Stimulated activated CD4-positive, alpha-beta T cell treated with anti-CD3 and anti-CD28 coated beads, TNF-alpha, amount 100 ng/mL, for 24 hours (primary cell): ENCODE data around the gene INPP5A.
"Not testable (repeated sequence)": the region's sequence is repeated elsewhere in the genome, so short reads cannot be mapped to it uniquely, and the experiment has no call there.

ENCODE experiments used
- DNase-seq, 3 experiments: peaks; one replicate each; pipeline ENCODE4 v3.0.0-alpha.2; 2020; ENCODE audit warnings: low read depth in 3 of 3

INPP5A gene

DNA sequence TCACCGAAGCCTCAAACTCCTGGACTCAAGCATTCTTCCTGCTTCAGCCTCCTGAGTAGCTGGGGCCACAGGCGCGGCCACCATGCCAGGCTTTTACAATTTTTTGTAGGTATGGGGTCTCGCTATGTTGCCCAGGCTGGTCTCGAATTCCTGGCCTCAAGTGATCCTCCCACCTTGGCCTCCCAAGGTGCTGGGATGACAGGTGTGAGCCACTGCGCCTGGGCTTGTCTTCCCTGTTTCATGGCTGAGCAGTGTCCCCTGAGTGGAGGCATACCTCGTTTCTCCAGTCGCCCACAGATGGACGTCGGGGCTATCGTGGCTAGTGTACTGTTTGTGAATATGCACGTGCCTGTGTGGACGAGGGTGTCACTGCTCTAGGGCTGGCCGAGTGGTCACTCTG, 11.3 kb downstream of the INPP5A start:
- no peak for DNase-seq

GRCh38 chr10:132549371-132549770, 11.8 kb downstream of the INPP5A start:
- DNase-seq: no peak

DNA sequence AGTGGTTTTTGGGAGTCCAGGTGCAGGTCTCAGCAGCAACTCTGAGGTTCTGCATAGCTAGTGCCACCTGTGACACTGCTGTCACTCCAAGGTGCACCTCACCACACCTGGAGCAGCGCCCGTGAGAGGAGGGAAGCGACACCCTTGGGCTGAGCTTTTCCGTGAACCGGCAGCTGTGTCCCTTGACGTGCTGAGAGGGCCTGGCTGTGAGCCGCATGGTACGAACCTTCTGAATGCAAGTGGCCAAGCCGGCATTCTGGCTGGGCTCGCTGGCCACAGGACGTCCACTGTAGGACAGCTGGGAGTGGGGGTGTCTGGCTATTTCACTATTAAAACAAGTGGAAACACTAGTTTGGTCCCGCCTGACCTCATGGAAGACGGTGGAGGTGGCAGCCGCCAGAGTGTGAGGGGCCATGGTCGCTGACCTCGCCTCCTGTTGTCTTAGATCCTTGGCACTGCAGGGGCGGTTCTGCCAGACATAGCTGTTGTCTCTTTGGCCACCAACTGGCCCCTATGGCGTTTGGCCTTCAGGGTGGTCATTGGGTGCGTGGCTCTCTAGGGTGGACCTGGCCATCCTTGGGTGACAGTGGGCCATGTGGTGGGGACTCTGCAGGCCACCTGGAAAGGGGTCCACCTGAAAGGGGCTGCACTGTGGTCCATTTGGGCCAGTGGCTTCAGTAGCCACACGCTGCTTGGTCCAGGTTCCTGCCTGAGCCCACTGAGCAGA, 12.9 kb downstream of the INPP5A start:
- DNase-seq: no peak

GRCh38 chr10:132551093-132551807, 13.7 kb downstream of the INPP5A start:
- DNase-seq: no peak

- no peak for DNase-seq
These were observed 14.2 kb downstream of the INPP5A start for GRCh38 chr10:132551808-132552130.

DNA sequence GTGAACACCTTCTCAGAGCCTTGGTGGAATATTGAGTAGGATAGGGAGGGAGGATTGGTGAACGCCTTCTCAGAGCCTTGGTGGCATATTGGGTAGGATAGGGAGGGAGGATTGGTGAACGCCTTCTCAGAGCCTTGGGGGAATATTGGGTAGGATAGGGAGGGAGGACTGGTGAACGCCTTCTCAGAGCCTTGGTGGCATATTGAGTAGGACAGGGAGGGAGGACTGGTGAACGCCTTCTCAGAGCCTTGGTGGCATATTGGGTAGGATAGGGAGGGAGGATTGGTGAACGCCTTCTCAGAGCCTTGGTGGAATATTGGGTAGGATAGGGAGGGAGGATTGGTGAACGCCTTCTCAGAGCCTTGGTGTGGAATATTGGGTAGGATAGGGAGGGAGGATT, 15.0 kb downstream of the INPP5A start:
- not testable (repeated sequence) for DNase-seq

GRCh38 chr10:132553568-132553967, 16.0 kb downstream of the INPP5A start:
- not testable (repeated sequence) for DNase-seq

DNA sequence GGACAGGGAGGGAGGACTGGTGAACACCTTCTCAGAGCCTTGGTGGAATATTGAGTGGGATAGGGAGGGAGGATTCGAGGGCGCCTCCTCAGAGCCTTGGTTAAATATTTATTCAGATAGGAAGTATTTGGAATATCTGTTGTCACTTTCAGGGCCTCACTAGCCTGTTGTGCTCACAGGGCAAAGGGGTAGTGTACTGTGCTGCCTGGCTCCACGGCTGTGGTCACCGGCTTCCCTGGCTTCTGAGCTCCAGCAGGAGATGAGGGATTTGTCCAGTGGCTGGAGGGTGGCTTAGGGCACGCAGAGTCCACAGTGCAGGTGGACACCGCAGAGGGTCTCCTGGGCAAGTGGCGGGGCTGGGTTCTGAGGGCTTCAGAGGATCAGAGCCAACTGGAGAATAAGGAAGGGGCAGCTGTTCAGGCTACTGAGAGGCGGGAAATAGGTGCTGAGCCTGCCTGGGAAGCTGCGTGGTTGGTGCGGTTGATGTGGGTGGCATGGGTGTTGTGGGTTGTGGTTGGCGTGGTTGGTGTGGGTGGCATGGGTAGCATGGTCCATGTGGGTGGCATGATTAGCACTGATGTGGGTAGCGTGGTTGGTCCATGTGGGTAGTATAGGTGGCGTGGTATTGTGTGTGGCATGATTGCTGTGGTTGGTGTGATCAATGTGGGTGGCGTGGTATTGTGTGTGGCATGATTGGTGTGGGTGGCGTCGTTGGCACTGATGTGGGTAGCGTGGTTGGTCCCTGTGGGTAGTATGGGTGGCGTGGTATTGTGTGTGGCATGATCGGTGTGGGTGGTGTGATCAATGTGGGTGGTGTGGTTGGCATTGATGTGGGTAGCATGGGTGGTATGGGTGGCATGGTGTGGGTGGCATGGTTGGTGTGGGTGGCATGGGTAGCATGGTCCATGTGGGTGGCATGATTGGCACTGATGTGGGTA, 16.7 kb downstream of the INPP5A start:
- DNase-seq: no peak

- DNase-seq: no peak
These were observed 17.5 kb downstream of the INPP5A start for GRCh38 chr10:132554991-132555647.

DNA sequence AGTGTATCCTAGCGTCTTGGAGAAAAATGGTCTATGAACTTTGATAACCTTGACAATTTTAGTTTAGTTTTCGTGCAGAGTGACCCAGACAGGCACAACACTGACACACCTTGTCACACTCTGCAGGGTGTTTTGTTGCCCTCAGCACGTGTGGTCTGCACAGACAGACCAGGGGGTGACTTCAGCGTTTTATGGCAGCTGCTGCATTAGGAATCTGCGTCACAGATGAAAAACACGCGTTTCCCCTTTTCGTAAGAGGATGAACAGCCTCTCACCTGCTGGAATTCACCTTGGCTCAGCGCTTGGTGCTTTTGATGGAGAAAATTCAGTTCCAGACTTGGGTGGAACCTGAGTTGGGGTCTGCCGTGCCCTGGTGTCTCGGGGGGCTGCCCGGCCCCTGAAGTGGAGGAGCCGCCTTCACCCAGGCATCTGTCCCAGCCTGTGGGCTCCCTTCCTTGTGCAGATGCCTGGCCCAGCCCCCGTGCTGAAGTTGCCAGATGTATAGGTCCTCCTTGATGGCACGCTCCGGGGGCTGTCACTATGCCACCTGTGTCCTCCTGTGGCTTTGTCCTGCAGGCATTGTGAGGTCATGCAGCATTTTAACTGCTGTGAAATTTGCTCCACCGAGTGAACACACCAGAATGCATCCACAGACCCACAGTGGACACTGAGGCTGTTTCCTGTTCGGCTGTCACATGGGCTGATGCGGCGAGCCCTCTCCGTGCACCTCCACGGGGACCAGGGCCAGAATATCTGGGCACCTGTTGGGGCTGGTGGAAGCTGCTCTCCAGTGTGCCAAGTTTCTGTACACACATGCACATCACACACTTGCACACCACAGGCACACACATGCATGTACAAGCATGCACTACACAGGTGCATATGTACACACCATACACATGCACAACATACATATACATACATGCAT, 18.3 kb downstream of the INPP5A start:
- DNase-seq: no peak

- DNase-seq: no peak
These were observed 19.4 kb downstream of the INPP5A start for GRCh38 chr10:132556994-132557441.

GRCh38 chr10:132557696-132558515, 20.3 kb downstream of the INPP5A start:
- no peak for DNase-seq

- no peak for DNase-seq
These were observed 21.2 kb downstream of the INPP5A start for GRCh38 chr10:132558516-132559413.

DNA sequence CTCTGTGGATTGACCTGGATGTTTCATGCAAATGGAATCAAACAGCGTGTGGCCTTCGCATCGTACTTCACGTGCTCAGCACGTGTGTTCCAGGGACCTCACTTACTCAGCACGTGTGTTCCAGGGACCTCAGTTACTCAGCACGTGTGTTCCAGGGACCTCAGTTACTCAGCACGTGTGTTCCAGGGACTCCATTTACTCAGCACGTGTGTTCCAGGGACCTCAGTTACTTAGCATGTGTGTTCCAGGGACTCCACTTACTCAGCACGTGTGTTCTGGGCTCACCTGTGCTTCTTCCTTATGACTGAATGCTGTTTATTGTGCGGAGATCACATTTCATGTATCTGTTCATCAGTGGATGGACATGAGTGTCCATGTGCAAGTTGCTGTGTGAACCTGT, 22.0 kb downstream of the INPP5A start:
- DNase-seq: no peak

DNA sequence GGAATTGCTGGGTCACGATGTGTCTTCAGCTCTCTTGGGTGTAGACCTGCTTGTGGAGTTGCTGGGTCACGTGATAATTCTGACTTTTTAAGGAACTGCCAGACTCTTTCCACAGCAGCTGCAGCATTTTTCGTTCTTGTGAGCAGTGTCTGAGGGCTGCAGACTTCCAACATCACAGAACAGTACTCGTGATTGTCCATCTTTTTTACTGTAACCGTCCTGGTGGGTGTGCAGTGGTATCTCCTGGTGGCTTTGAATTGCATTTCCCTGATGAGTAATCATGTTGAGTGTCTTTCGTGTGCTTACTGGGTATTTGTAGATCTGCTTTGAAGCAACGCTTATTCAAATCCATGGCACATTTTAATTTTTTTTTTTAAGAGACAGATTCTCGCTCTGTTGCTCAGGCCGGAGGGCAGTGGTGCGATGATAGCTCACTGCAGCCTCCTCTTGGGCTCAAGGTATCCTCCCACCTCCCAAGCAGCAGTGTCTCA, 22.7 kb downstream of the INPP5A start:
- DNase-seq: no peak

DNA sequence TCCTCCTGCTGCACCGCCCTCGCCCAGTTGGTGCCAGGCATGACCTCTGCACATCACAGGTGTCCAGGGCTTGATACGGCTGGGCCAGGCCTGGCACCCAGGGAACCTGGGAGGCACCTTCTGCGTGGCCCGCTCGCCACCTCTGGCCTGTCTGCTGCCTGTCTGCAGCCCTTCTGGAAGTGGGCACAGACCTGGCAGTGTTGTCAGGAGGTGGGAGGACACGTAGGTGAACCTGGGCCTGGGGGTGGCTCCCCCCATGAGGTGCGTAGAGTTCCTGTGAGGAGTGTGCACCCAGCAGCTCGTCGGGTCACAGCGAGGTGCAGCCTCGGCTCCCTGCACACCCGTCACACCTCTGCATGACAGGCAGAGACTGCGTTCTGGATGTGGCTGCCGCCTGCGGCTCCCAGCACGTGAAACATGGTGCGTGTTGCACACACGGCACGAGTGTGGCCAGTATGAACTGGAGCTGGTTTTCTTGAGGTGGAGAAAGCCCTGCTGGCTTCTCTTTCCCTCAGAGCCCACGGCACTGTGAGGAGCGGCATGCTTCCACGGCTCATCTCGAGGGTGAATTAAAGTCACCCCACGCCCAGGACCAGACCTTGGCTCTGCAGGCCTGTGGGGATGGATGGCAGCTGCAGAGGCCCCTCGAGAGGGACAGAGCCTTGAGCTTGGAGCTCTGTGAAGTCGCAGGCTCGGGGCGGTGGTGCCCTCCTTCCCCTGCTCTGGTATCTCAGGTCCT, 24.8 kb downstream of the INPP5A start:
- DNase-seq: no peak

DNA sequence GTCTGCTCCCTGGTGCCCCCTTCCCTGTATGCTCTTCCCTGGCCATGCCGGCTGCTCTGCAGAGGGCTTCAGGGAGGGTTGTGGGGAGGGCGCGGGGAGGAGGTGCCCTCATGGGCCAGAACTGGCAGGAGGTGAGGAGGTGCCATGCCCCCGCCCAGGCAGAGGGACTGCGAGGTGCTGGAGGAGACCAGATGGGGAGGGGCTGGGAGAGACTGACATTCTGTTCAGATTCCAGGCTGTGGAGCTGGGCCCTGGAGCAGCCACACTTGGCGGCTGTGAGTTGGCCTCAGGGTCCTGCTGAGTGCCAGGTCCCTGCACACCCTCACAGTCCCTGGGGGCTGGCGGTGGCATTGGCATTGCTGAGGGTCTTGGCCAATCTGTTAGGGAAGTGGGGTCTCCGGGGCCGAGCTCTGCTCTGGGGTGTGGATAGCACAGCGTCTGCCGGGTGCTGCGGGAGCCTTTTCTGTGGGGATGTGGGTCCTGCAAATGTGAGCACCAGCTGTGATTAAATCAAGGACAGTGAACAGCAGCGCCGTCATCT, 25.4 kb downstream of the INPP5A start:
- DNase-seq: no peak
